IPS-18a (cell line): ENCODE data around the gene AMMECR1.

ENCODE experiments used
- H3K27ac ChIP-seq: one replicate; pipeline ENCODE4 v1.5.1; 2013; ENCODE audit warnings: low read length
- H3K27me3 ChIP-seq: one replicate; pipeline ENCODE4 v1.6.1; 2013; ENCODE audit warnings: mild to moderate bottlenecking, low read length; ENCODE audit not compliant: control insufficient read depth, insufficient read depth
- H3K36me3 ChIP-seq: one replicate; pipeline ENCODE4 v1.6.1; 2013; ENCODE audit warnings: low read depth, low read length; ENCODE audit not compliant: control insufficient read depth
- H3K4me1 ChIP-seq: one replicate; pipeline ENCODE4 v1.6.1; 2013; ENCODE audit warnings: low read depth, low read length; ENCODE audit not compliant: control insufficient read depth
- H3K4me3 ChIP-seq: one replicate; pipeline ENCODE4 v1.5.1; 2013; ENCODE audit warnings: low read length
- H3K9ac ChIP-seq: one replicate; pipeline ENCODE4 v1.6.1; 2013; ENCODE audit warnings: mild to moderate bottlenecking, low read length, moderate library complexity
- H3K9me3 ChIP-seq: one replicate; pipeline ENCODE4 v1.6.1; 2013; ENCODE audit warnings: low read depth, low read length; ENCODE audit not compliant: control insufficient read depth

The AMMECR1 gene

DNA sequence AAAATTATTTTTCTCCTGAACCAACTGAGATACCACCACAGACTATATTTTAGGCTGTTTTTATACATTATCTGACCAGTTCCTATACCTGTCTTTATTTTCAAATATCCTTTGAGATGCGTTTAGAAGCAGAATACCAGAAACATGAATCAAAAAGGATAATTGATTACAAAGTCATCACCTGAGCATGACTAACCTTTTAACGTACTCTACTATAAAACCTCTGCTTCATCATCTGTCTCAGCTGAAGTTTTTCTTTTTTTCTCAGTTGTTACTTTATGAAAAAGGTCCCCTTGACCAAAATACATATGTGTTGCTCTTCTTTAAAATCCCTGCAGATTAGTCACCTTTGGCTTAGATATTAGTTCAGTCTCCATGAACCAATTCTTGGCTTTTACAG, 109.8 kb downstream of the AMMECR1 start:
- Histone ChIP-seq H3K27ac (no peak overlapping the region), H3K27me3 (no peaks in the 10 kb centered on the region), H3K9ac (no peak overlapping the region), H3K36me3 (no peaks in the 10 kb centered on the region), H3K4me1 (peaks cover 6% of the 10 kb centered on the region), H3K9me3 (no peaks in the 10 kb centered on the region), H3K4me3 (no peak overlapping the region)

DNA sequence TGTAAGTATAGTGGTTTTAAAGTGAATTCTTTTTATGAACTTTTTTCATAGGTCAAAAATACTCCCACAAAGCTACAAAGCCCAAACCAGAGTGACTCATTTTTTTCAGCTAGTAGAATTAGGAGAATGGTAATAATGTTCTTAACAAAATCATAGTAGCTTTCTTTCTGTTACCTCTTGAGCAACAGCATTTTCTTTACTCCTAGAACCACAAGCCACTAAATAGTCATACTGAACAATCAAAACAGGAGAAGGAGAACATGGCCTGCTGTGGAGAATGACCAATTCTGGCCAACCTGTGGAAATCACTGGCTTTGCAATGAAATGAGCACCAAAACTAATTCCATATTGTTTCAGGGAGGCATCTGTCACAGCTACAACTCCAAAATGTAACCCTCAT, 112.9 kb downstream of the AMMECR1 start:
- H3K9me3 ChIP-seq: no peaks in the 10 kb centered on the region
- no peak overlapping the region for H3K9ac ChIP-seq
- H3K36me3 ChIP-seq: peaks cover 10% of the 10 kb centered on the region
- no peaks in the 10 kb centered on the region for H3K4me1 ChIP-seq
- H3K4me3 ChIP-seq: no peak overlapping the region
- no peaks in the 10 kb centered on the region for H3K27me3 ChIP-seq
- H3K27ac ChIP-seq: no peak overlapping the region

DNA sequence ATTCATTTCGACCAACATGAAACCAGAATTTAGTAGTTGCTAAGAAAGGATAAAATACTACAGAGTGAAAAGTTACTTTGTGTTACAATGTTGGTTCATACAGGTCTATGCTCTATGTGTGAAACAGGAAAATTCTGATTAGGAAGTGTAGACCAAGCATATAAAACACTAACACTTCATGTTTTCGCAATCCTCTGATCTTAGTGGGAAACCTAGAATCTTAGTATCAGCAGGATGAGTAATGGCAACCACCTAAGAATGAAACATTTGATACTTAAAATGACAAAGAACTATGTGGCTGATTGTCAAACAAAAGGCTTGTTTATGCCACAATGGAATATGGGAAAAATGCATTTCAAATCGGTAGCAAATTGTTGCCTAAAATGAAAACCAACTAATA, 116.1 kb downstream of the AMMECR1 start:
- H3K9me3 ChIP-seq: no peaks in the 10 kb centered on the region
- no peak overlapping the region for H3K27ac ChIP-seq
- peaks cover 10% of the 10 kb centered on the region for H3K36me3 ChIP-seq
- H3K9ac ChIP-seq: no peak overlapping the region
- H3K27me3 ChIP-seq: no peaks in the 10 kb centered on the region
- H3K4me3 ChIP-seq: no peak overlapping the region
- H3K4me1 ChIP-seq: no peaks in the 10 kb centered on the region

DNA sequence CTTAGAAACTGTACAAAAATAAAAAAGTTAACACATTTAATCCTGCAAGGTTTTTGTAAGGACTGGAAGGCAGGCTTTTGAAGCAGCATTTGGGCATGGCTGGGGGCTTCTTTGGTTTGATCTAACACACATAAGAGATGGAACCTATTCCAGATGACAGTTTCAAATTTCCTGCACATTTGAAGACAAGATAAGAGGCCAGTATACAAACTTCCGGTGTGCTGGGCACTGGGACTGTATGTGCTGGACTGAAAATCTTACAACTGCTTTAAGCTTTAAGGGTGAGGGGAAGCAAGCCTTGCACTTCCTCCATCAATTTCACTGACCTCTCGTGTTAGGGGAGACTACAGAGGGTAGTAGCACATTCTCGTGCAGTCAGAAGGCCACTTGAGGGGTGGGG, 122.9 kb downstream of the AMMECR1 start:
- Histone ChIP-seq H3K9ac (no peak overlapping the region), H3K9me3 (no peaks in the 10 kb centered on the region), H3K36me3 (no peaks in the 10 kb centered on the region), H3K4me1 (peaks cover 6% of the 10 kb centered on the region), H3K27me3 (no peaks in the 10 kb centered on the region), H3K4me3 (no peak overlapping the region), H3K27ac (no peak overlapping the region)

DNA sequence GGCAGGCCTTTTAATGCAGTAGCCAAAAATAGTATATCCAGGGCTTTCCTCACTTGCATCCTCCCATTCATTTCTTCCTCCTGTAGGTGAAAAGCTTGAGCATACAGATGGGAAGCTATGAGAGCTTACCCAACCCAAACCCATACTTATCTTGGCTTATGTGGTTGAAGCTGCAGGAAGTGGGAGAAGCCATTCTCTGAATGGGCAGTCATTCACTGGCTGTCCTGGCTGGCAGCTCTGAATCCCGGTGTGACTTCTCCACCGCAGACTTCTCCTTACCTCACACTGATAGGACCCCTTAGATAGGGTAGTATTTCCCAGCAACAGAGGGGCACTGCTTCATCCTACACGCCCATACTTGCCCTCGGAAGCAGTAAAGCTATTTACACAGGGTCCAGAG, 125.4 kb downstream of the AMMECR1 start:
- H3K27ac ChIP-seq: no peak overlapping the region

DNA sequence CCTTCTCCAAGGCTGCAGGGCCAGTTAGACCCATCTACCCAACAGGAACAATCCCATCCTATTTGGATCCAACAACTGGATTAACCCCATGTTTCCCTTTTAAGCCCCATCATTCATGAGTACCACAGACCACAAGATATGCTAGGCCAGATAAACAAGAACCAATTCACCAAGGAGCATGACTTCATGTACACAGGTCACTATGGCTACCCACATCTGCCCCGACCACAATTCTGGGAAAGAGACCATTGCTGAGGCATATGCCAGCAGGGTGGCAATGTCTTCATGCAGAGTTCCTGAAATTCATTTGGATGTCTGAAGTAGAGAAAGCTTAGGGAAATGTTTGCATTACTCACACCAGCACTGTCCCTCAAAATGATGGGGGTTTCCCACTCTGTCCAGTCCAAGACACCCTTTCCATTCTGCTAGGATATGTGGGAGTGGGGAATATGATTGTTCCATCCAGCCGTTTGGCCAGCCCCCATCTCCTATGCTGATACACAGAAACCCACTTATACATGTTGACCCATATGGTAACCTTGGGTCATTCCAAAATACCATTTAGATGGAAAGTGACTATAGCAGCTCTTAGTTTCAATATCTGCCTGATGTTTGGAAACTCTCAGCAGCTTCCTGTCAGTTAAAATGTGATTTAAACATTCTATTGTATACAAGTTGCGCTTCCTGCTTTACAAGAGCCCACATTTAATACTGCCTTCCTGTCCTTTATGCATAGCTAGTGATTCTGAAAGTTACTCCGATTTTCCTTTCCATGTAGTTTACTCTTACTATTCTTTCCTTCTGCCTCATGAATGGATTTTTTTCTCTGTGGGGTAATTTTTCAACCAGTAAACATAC, 129.0 kb downstream of the AMMECR1 start:
- no peaks in the 10 kb centered on the region for H3K9me3 ChIP-seq
- H3K36me3 ChIP-seq: no peaks in the 10 kb centered on the region
- no peak overlapping the region for H3K9ac ChIP-seq
- no peak overlapping the region for H3K4me3 ChIP-seq
- no peak overlapping the region for H3K27ac ChIP-seq
- peaks cover 4% of the 10 kb centered on the region for H3K4me1 ChIP-seq
- H3K27me3 ChIP-seq: no peaks in the 10 kb centered on the region

More for the DNA sequence above, 125.4 kb downstream of the AMMECR1 start:
- no peak overlapping the region for H3K4me3 ChIP-seq
- H3K27me3 ChIP-seq: no peaks in the 10 kb centered on the region
- no peak overlapping the region for H3K9ac ChIP-seq
- H3K36me3 ChIP-seq: no peaks in the 10 kb centered on the region
- H3K4me1 ChIP-seq: peaks cover 6% of the 10 kb centered on the region
- H3K9me3 ChIP-seq: no peaks in the 10 kb centered on the region

DNA sequence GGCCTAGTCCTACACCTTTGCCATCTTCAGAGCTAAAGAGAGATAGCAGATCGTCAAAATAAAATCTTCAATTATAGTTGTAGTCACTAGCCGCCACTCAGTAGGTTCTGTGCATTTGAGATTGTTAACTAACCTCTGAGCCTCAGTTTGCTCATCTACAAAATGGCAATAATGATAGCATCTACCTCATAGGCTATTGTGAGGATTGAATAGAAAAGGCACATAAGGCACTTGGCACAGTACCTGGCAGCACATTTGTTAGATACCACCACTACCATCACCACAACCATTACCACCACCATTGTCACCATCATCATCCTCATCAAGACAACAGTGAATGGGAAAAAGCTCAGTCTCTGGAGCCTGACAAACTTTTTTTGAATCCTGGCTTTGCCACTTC, 134.6 kb downstream of the AMMECR1 start:
- H3K27me3 ChIP-seq: no peaks in the 10 kb centered on the region
- no peak overlapping the region for H3K9ac ChIP-seq
- no peak overlapping the region for H3K4me3 ChIP-seq
- H3K36me3 ChIP-seq: no peaks in the 10 kb centered on the region
- H3K9me3 ChIP-seq: no peaks in the 10 kb centered on the region
- H3K4me1 ChIP-seq: peaks cover 4% of the 10 kb centered on the region
- no peak overlapping the region for H3K27ac ChIP-seq

- Histone ChIP-seq H3K9ac (no peak overlapping the region), H3K27me3 (no peaks in the 10 kb centered on the region)
Measured at GRCh38 chrX:110182865-110183264, 135.0 kb downstream of the AMMECR1 start.

GRCh38 chrX:110182362-110182761, 135.5 kb downstream of the AMMECR1 start:
- Histone ChIP-seq H3K36me3 (no peaks in the 10 kb centered on the region), H3K4me3 (no peak overlapping the region), H3K27ac (no peak overlapping the region), H3K9me3 (no peaks in the 10 kb centered on the region), H3K27me3 (no peaks in the 10 kb centered on the region), H3K9ac (no peak overlapping the region), H3K4me1 (peaks cover 4% of the 10 kb centered on the region)

More at GRCh38 chrX:110182865-110183264, 135.0 kb downstream of the AMMECR1 start:
- H3K4me3 ChIP-seq: no peak overlapping the region
- H3K4me1 ChIP-seq: peaks cover 4% of the 10 kb centered on the region
- no peak overlapping the region for H3K27ac ChIP-seq
- no peaks in the 10 kb centered on the region for H3K9me3 ChIP-seq
- no peaks in the 10 kb centered on the region for H3K36me3 ChIP-seq

- H3K9ac ChIP-seq: no peak overlapping the region
- no peaks in the 10 kb centered on the region for H3K9me3 ChIP-seq
- no peak overlapping the region for H3K27ac ChIP-seq
- no peaks in the 10 kb centered on the region for H3K36me3 ChIP-seq
- no peak overlapping the region for H3K4me3 ChIP-seq
- no peaks in the 10 kb centered on the region for H3K27me3 ChIP-seq
- peaks cover 4% of the 10 kb centered on the region for H3K4me1 ChIP-seq
Measured at GRCh38 chrX:110181459-110182137, 136.3 kb downstream of the AMMECR1 start.

GRCh38 chrX:110180928-110181310, 137.0 kb downstream of the AMMECR1 start:
- H3K36me3 ChIP-seq: no peaks in the 10 kb centered on the region
- no peak overlapping the region for H3K9ac ChIP-seq
- peaks cover 4% of the 10 kb centered on the region for H3K4me1 ChIP-seq
- H3K4me3 ChIP-seq: no peak overlapping the region
- H3K27ac ChIP-seq: no peak overlapping the region
- no peaks in the 10 kb centered on the region for H3K27me3 ChIP-seq
- H3K9me3 ChIP-seq: no peaks in the 10 kb centered on the region
